ENCODE data around the gene SMCP. TPM values are rescaled to one million over a fixed set of nuclear protein-coding genes. Genes with fewer than 3 reads are reported as not detected.

SMCP gene
- polyA plus RNA-seq, 1 donor = not detected

Other genes with a start within 250 kb of the SMCP start
- gene LCE2D, start 214.9 kb upstream of the SMCP start, polyA plus RNA-seq (ENCODE audit: insufficient read length) = not detected
- not detected for gene LCE2C, start 203.0 kb upstream of the SMCP start, polyA plus RNA-seq (ENCODE audit: insufficient read length)
- not detected for gene LCE2B, start 192.2 kb upstream of the SMCP start, polyA plus RNA-seq (ENCODE audit: insufficient read length)
- gene LCE2A, start 180.0 kb upstream of the SMCP start, polyA plus RNA-seq (ENCODE audit: insufficient read length) = not detected
- gene LCE4A, start 170.2 kb upstream of the SMCP start, polyA plus RNA-seq (ENCODE audit: insufficient read length) = not detected
- not detected for gene KPRP, start 120.3 kb upstream of the SMCP start, polyA plus RNA-seq (ENCODE audit: insufficient read length)
- gene LCE1F, start 103.2 kb upstream of the SMCP start, polyA plus RNA-seq (ENCODE audit: insufficient read length) = not detected
- gene LCE1E, start 92.1 kb upstream of the SMCP start, polyA plus RNA-seq (ENCODE audit: insufficient read length) = not detected
- not detected for gene LCE1D, start 81.6 kb upstream of the SMCP start, polyA plus RNA-seq (ENCODE audit: insufficient read length)
- not detected for gene LCE1C, start 71.7 kb upstream of the SMCP start, polyA plus RNA-seq (ENCODE audit: insufficient read length)
- not detected for gene LCE1B, start 66.4 kb upstream of the SMCP start, polyA plus RNA-seq (ENCODE audit: insufficient read length)
- gene LCE1A, start 50.8 kb upstream of the SMCP start, polyA plus RNA-seq (ENCODE audit: insufficient read length) = not detected
- not detected for gene LCE6A, start 35.5 kb upstream of the SMCP start, polyA plus RNA-seq (ENCODE audit: insufficient read length)
- not detected for gene LCE7A, start 18.3 kb upstream of the SMCP start, polyA plus RNA-seq (ENCODE audit: insufficient read length)
- gene IVL, start 30.2 kb downstream of the SMCP start, polyA plus RNA-seq (ENCODE audit: insufficient read length) = 0.23 TPM
- gene SPRR5, start 68.9 kb downstream of the SMCP start, polyA plus RNA-seq (ENCODE audit: insufficient read length) = not detected
- not detected for gene SPRR4, start 92.3 kb downstream of the SMCP start, polyA plus RNA-seq (ENCODE audit: insufficient read length)
- gene SPRR1A, start 105.8 kb downstream of the SMCP start, polyA plus RNA-seq (ENCODE audit: insufficient read length) = not detected
- not detected for gene SPRR3, start 123.4 kb downstream of the SMCP start, polyA plus RNA-seq (ENCODE audit: insufficient read length)
- not detected for gene SPRR1B, start 152.9 kb downstream of the SMCP start, polyA plus RNA-seq (ENCODE audit: insufficient read length)
- not detected for gene SPRR2D, start 162.8 kb downstream of the SMCP start, polyA plus RNA-seq (ENCODE audit: insufficient read length)
- gene SPRR2A, start 179.2 kb downstream of the SMCP start, polyA plus RNA-seq (ENCODE audit: insufficient read length) = not detected
- gene SPRR2B, start 193.3 kb downstream of the SMCP start, polyA plus RNA-seq (ENCODE audit: insufficient read length) = not detected
- gene SPRR2E, start 216.2 kb downstream of the SMCP start, polyA plus RNA-seq (ENCODE audit: insufficient read length) = not detected
- not detected for gene SPRR2F, start 235.2 kb downstream of the SMCP start, polyA plus RNA-seq (ENCODE audit: insufficient read length)